HCT116 (cell line): ENCODE measurements around the gene SLC13A3. TPM values are rescaled to one million over a fixed set of nuclear protein-coding genes. Genes with fewer than 3 reads are reported as not detected.

Source experiments
- ATAC-seq: fragments of 200-7000 bp; cut with Tn5 transposase; 2 replicates; pipeline ENCODE4 v1.9.1; 2020; ENCODE audit warnings: mild to moderate bottlenecking, moderate library complexity
- BruUV-seq: library from RNA; stranded (reverse); fragments of 400-500 nt; replicated peaks from 2 replicates; lab custom pipeline; 2021; lab: Mats Ljungman, UMichigan
- CTCF ChIA-PET: fragments of 300-600 bp; sonication (Branson Sonifier 250); formaldehyde crosslinking; loops from one replicate; lab custom pipeline; 2021; ENCODE audit warnings: antibody characterized with exemption; lab: Charles Lee
- POLR2A ChIA-PET: fragments of 300-600, 350-600 bp; sonication (Branson Sonifier 250); formaldehyde crosslinking; loops from one replicate; lab custom pipeline; 2021; ENCODE audit warnings: antibody characterized with exemption; lab: Charles Lee
- RAD21 ChIA-PET, 2 experiments: fragments of 300-600 bp; sonication (Branson Sonifier 250); formaldehyde crosslinking; loops; one replicate each; lab custom pipeline; 2023; ENCODE audit warnings: low total read pairs in 2 of 2; ENCODE audit not compliant: uncharacterized antibody in 2 of 2, unreplicated experiment in 2 of 2, low non-redundant PET in 1 of 2; lab: Charles Lee
- DNase-seq: peaks from one replicate; pipeline ENCODE4 v3.0.0-alpha.2; 2010; ENCODE audit warnings: low read depth, low spot score
- H2AFZ ChIP-seq: fragments of 200-600 bp; shearing (Covaris generic), sonication (generic); 2 replicates; pipeline ENCODE4 v1.6.1; 2017; ENCODE audit warnings: low read depth, mixed run types, mixed read lengths, antibody characterized with exemption, low read length; ENCODE audit not compliant: poor library complexity, severe bottlenecking
- H3K27ac ChIP-seq: 2 replicates; pipeline ENCODE4 v1.5.1; 2012; ENCODE audit warnings: low read depth, low read length
- H3K27me3 ChIP-seq: fragments of 200-600 bp; sonication (generic); 2 replicates; pipeline ENCODE4 v1.6.1; 2016; ENCODE audit warnings: mixed run types, low read length, mixed read lengths; ENCODE audit not compliant: insufficient read depth
- H3K36me3 ChIP-seq, 2 experiments: fragments of 200-500 bp in 1 of 2; fragments of 200-600 bp in 1 of 2; sonication (Bioruptor generic) in 1 of 2; sonication (generic) in 1 of 2; 2 replicates each; pipeline versions ENCODE4 v1.5.1 to v1.6.1; 2014 to 2016; ENCODE audit warnings: low read length in 2 of 2, inconsistent platforms in 1 of 2, mixed read lengths in 1 of 2, mixed run types in 1 of 2; ENCODE audit not compliant: insufficient read depth in 2 of 2, control insufficient read depth in 1 of 2
- H3K4me1 ChIP-seq, 2 experiments: fragments of 200-600 bp in 1 of 2; sonication (generic) in 1 of 2; 2 replicates each; pipeline versions ENCODE4 v1.5.1 to v1.6.1; 2012 to 2017; ENCODE audit warnings: low read length in 2 of 2, inconsistent platforms in 1 of 2, mild to moderate bottlenecking in 1 of 2, mixed read lengths in 1 of 2, mixed run types in 1 of 2, moderate library complexity in 1 of 2; ENCODE audit not compliant: insufficient read depth in 2 of 2, control insufficient read depth in 1 of 2
- H3K4me2 ChIP-seq: fragments of 200-600 bp; sonication (generic); 2 replicates; pipeline ENCODE4 v1.6.1; 2017; ENCODE audit warnings: mixed run types, low read length, mixed read lengths
- H3K4me3 ChIP-seq, 2 experiments: fragments of 200-600 bp in 1 of 2; sonication (generic) in 1 of 2; replicated peaks in 1 of 2; 2 replicates each; pipeline ENCODE4 v1.5.1; 2011 to 2016; ENCODE audit warnings: low read length in 2 of 2, control low read depth in 1 of 2, low read depth in 1 of 2, mild to moderate bottlenecking in 1 of 2, mixed read lengths in 1 of 2, mixed run types in 1 of 2
- H3K79me2 ChIP-seq: fragments of 200-600 bp; sonication (generic); 2 replicates; pipeline ENCODE4 v1.6.1; 2017; ENCODE audit warnings: mild to moderate bottlenecking, mixed run types, low read length, moderate library complexity, mixed read lengths; ENCODE audit not compliant: insufficient read depth
- H3K9ac ChIP-seq: fragments of 200-600 bp; sonication (generic); 2 replicates; pipeline ENCODE4 v1.6.1; 2016; ENCODE audit warnings: low read length, mixed read lengths
- H3K9me2 ChIP-seq: fragments of 200-600 bp; sonication (generic), shearing (Covaris generic); 2 replicates; pipeline ENCODE4 v1.6.1; 2017; ENCODE audit warnings: mixed run types, mild to moderate bottlenecking, moderate library complexity; ENCODE audit not compliant: insufficient read depth
- H3K9me3 ChIP-seq, 2 experiments: fragments of 200-500 bp in 1 of 2; fragments of 200-600 bp in 1 of 2; sonication (Bioruptor generic) in 1 of 2; sonication (generic) in 1 of 2; 2 replicates each; pipeline ENCODE4 v1.6.1; 2014 to 2017; ENCODE audit warnings: low read length in 2 of 2, mixed read lengths in 2 of 2, inconsistent platforms in 1 of 2, low read depth in 1 of 2, mild to moderate bottlenecking in 1 of 2, mixed run types in 1 of 2, moderate library complexity in 1 of 2; ENCODE audit not compliant: control insufficient read depth in 1 of 2, insufficient read depth in 1 of 2
- H4K20me1 ChIP-seq: fragments of 200-600 bp; sonication (generic), shearing (Covaris generic); 2 replicates; pipeline ENCODE4 v1.6.1; 2017; ENCODE audit warnings: mixed run types, mild to moderate bottlenecking, moderate library complexity; ENCODE audit not compliant: insufficient read depth
- CEBPB ChIP-seq: IDR thresholded peaks from 2 replicates; pipeline ENCODE4 v1.6.1; 2012; ENCODE audit warnings: low read depth
- CTCF ChIP-seq, 3 experiments: fragments of 200-600 bp in 1 of 3; sonication (generic) in 1 of 3; IDR thresholded peaks in 2 of 3; conservative IDR thresholded peaks in 1 of 3; 2 replicates each; pipeline ENCODE4 v1.5.1; 2012 to 2017; ENCODE audit warnings: low read depth in 2 of 3, low read length in 2 of 3, antibody characterized with exemption in 1 of 3, borderline replicate concordance in 1 of 3, control low read depth in 1 of 3, mild to moderate bottlenecking in 1 of 3, mixed read lengths in 1 of 3, mixed run types in 1 of 3, moderate library complexity in 1 of 3; ENCODE audit not compliant: insufficient read depth in 1 of 3
- ELF1 ChIP-seq: IDR thresholded peaks from 2 replicates; pipeline ENCODE4 v1.6.1; 2012; ENCODE audit warnings: low read depth, borderline replicate concordance
- FOSL1 ChIP-seq: IDR thresholded peaks from 2 replicates; pipeline ENCODE4 v1.6.1; 2012; ENCODE audit warnings: low read depth
- JUND ChIP-seq: IDR thresholded peaks from 2 replicates; pipeline ENCODE4 v1.6.1; 2012
- MAX ChIP-seq: IDR thresholded peaks from 2 replicates; pipeline ENCODE4 v1.6.1; 2012
- POLR2A ChIP-seq: IDR thresholded peaks from 2 replicates; pipeline ENCODE4 v1.7.0; 2011; ENCODE audit warnings: borderline replicate concordance; ENCODE audit not compliant: insufficient read depth, insufficient read length; ENCODE audit errors: extremely low read depth
- POLR2AphosphoS5 ChIP-seq: IDR thresholded peaks from 2 replicates; pipeline ENCODE4 v1.6.1; 2011; ENCODE audit warnings: mild to moderate bottlenecking, low read depth, low read length, moderate library complexity
- REST ChIP-seq: IDR thresholded peaks from 2 replicates; pipeline ENCODE4 v1.6.1; 2012; ENCODE audit warnings: low read depth
- SIN3A ChIP-seq: IDR thresholded peaks from 2 replicates; pipeline ENCODE4 v1.6.1; 2012; ENCODE audit warnings: low read depth
- SP1 ChIP-seq: IDR thresholded peaks from 2 replicates; pipeline ENCODE4 v1.6.1; 2012; ENCODE audit warnings: low read depth
- SRF ChIP-seq: IDR thresholded peaks from 2 replicates; pipeline ENCODE4 v1.6.1; 2012; ENCODE audit warnings: low read depth
- TCF7L2 ChIP-seq: IDR thresholded peaks from 2 replicates; pipeline ENCODE4 v1.7.0; 2011; ENCODE audit warnings: borderline replicate concordance, inconsistent platforms; ENCODE audit not compliant: insufficient read depth, insufficient read length; ENCODE audit errors: extremely low read depth
- ZBTB33 ChIP-seq: IDR thresholded peaks from 2 replicates; pipeline ENCODE4 v1.6.1; 2011; ENCODE audit warnings: mild to moderate bottlenecking, low read length, moderate library complexity; ENCODE audit not compliant: insufficient replicate concordance; ENCODE audit errors: extremely low read depth
- ZFX ChIP-seq: fragments of 450-650 bp; IDR thresholded peaks from 2 replicates; pipeline ENCODE4 v1.6.1; 2017
- ZNF274 ChIP-seq: fragments of 200-500 bp; sonication (Bioruptor generic); IDR thresholded peaks from 2 replicates; pipeline ENCODE4 v1.6.1; 2014; ENCODE audit warnings: mild to moderate bottlenecking, low read depth, low read length, inconsistent platforms
- intact Hi-C: fragments of 100-400 bp; cut with micrococcal nuclease; formaldehyde crosslinking; loops from 2 replicates; pipeline ENCODE4 v1.10.0; 2022
- total RNA-seq: library from RNA; stranded (reverse); gene quantifications from one replicate; pipeline ENCODE4 v1.2.1, GENCODE V29; 2021; ENCODE audit not compliant: unreplicated experiment

Gene SLC13A3
- total RNA-seq, 1 experiment from 2014 or later: not detected

- no peak overlapping the region for H3K4me2 ChIP-seq
- no peak overlapping the region for H3K9ac ChIP-seq
- ChIA-PET POLR2A (no interaction called here), RAD21 (no interaction called here), CTCF (no interaction called here)
- H3K27me3 ChIP-seq: no peaks in the 10 kb centered on the region
- no peaks in the 10 kb centered on the region for H3K9me3 ChIP-seq
- ATAC-seq: no peak
- no TSS peak for BruUV-seq
- no peaks in the 10 kb centered on the region for H3K36me3 ChIP-seq
- no peak overlapping the region for H3K4me3 ChIP-seq
- H2AFZ ChIP-seq: no peak overlapping the region
- H3K9me2 ChIP-seq: no peaks in the 10 kb centered on the region
- TF ChIP-seq SIN3A (no peak), ZBTB33 (no peak), ELF1 (no peak), REST (no peak), ZFX (no peak), JUND (no peak), POLR2A (no peak), SP1 (no peak), SRF (no peak), ZNF274 (no peak), CTCF (IDR thresholded peaks at IDR 0.05 in 2 of 3, conservative IDR thresholded peaks at IDR 0.05 in 1 of 3; ENCODE audit: borderline replicate concordance in 1 of 3, insufficient read depth in 1 of 3, low read depth in 2 of 3, low read length in 2 of 3) (no peak), FOSL1 (no peak), MAX (no peak), CEBPB (no peak), TCF7L2 (no peak), POLR2AphosphoS5 (no peak)
- TF ChIP-seq, all 23 proteins: peak for 0
- intact Hi-C loops: no loop called here
- Histone ChIP-seq H3K4me1 (peaks cover 6% of the 10 kb centered on the region in 2 experiments; a peak in 2 of 4 replicates), H3K79me2 (no peaks in the 10 kb centered on the region), H4K20me1 (no peaks in the 10 kb centered on the region), H3K27ac (no peak overlapping the region)
- DNase-seq: no peak
These were observed 22.4 kb upstream of the SLC13A3 start for GRCh38 chr20:46673394-46674252.
